WTC11 (cell line): ENCODE measurements around the gene IL1RAPL2. TPM values are rescaled to one million over a fixed set of nuclear protein-coding genes. Genes with fewer than 3 reads are reported as not detected.
"Not testable (repeated sequence)": the region's sequence is repeated elsewhere in the genome, so short reads cannot be mapped to it uniquely, and the experiment has no call there.

ENCODE experiments used
- ATAC-seq: fragments of 200-7000 bp; cut with Tn5 transposase; 2 replicates; pipeline ENCODE4 v1.10.0; 2021; ENCODE audit warnings: mild to moderate bottlenecking, moderate library complexity
- CTCF ChIA-PET: fragments of 300-600 bp; sonication (Branson Sonifier 250); formaldehyde crosslinking; loops from one replicate; lab custom pipeline; 2021; ENCODE audit warnings: antibody characterized with exemption; lab: Charles Lee
- POLR2A ChIA-PET: fragments of 350-600 bp; sonication (Branson Sonifier 250); formaldehyde crosslinking; loops from one replicate; lab custom pipeline; 2021; ENCODE audit warnings: antibody characterized with exemption; lab: Charles Lee
- DNase-seq: peaks from one replicate; pipeline ENCODE4 v3.0.0; 2021; ENCODE audit warnings: low spot score
- H3K27ac Mint-ChIP-seq: 2 replicates; pipeline ENCODE4 v1.8.0; 2021; ENCODE audit warnings: mixed read lengths
- H3K27me3 Mint-ChIP-seq: 2 replicates; pipeline ENCODE4 v1.8.0; 2021; ENCODE audit warnings: low read depth, mild to moderate bottlenecking, moderate library complexity, mixed read lengths
- H3K36me3 Mint-ChIP-seq: 2 replicates; pipeline ENCODE4 v1.8.0; 2021; ENCODE audit warnings: mixed read lengths
- H3K4me1 Mint-ChIP-seq: 2 replicates; pipeline ENCODE4 v1.8.0; 2022; ENCODE audit warnings: mixed read lengths
- H3K4me3 Mint-ChIP-seq: 2 replicates; pipeline ENCODE4 v1.8.0; 2021; ENCODE audit warnings: mild to moderate bottlenecking, moderate library complexity, mixed read lengths
- H3K9me3 Mint-ChIP-seq: 2 replicates; pipeline ENCODE4 v1.8.0; 2021; ENCODE audit warnings: mixed read lengths
- CREB1 ChIP-seq: sonication (generic); formaldehyde crosslinking; IDR thresholded peaks from 2 replicates; pipeline ENCODE4 v1.8.0; 2023; ENCODE audit warnings: mild to moderate bottlenecking, missing genetic modification reagents
- E2F1 ChIP-seq: sonication (generic); formaldehyde crosslinking; IDR thresholded peaks from 2 replicates; pipeline ENCODE4 v1.8.0; 2022; ENCODE audit warnings: mild to moderate bottlenecking, missing genetic modification reagents
- FOXJ3 ChIP-seq: sonication (generic); formaldehyde crosslinking; IDR thresholded peaks from 2 replicates; pipeline ENCODE4 v1.9.0; 2021; ENCODE audit warnings: missing genetic modification reagents, mild to moderate bottlenecking, borderline replicate concordance
- FOXK1 ChIP-seq: sonication (generic); formaldehyde crosslinking; IDR thresholded peaks from 2 replicates; pipeline ENCODE4 v1.8.0; 2022; ENCODE audit warnings: mild to moderate bottlenecking, moderate library complexity, missing genetic modification reagents
- IRF1 ChIP-seq: sonication (generic); formaldehyde crosslinking; IDR thresholded peaks from 2 replicates; pipeline ENCODE4 v1.8.0; 2023; ENCODE audit warnings: missing genetic modification reagents
- IRF2 ChIP-seq: sonication (generic); formaldehyde crosslinking; IDR thresholded peaks from 2 replicates; pipeline ENCODE4 v1.8.0; 2022; ENCODE audit warnings: low read depth, missing genetic modification reagents, borderline replicate concordance
- MXD4 ChIP-seq: fragments of 250-450 bp; sonication (Bioruptor Pico); IDR thresholded peaks from 2 replicates; pipeline ENCODE4 v1.8.0; 2021; ENCODE audit warnings: mild to moderate bottlenecking, moderate library complexity, borderline replicate concordance
- PRRX2 ChIP-seq: fragments of 250-450 bp; sonication (Bioruptor Pico); IDR thresholded peaks from 2 replicates; pipeline ENCODE4 v1.8.0; 2021; ENCODE audit warnings: mild to moderate bottlenecking
- RORB ChIP-seq: fragments of 250-450 bp; sonication (Bioruptor Pico); IDR thresholded peaks from 2 replicates; pipeline ENCODE4 v1.9.0; 2021; ENCODE audit warnings: mild to moderate bottlenecking
- SMAD4 ChIP-seq: sonication (generic); formaldehyde crosslinking; IDR thresholded peaks from 2 replicates; pipeline ENCODE4 v1.8.0; 2022; ENCODE audit warnings: mild to moderate bottlenecking, missing genetic modification reagents
- SOX15 ChIP-seq: fragments of 250-450 bp; sonication (Bioruptor Pico); IDR thresholded peaks from 2 replicates; pipeline ENCODE4 v1.9.0; 2021; ENCODE audit warnings: mild to moderate bottlenecking
- USF1 ChIP-seq: sonication (generic); formaldehyde crosslinking; IDR thresholded peaks from 2 replicates; pipeline ENCODE4 v1.8.0; 2022; ENCODE audit warnings: mild to moderate bottlenecking, missing genetic modification reagents
- ZBTB21 ChIP-seq: sonication (generic); formaldehyde crosslinking; IDR thresholded peaks from 2 replicates; pipeline ENCODE4 v1.8.1; 2023; ENCODE audit warnings: mild to moderate bottlenecking, missing genetic modification reagents, borderline replicate concordance
- ZNF138 ChIP-seq: sonication (generic); formaldehyde crosslinking; conservative IDR thresholded peaks from 2 replicates; pipeline ENCODE4 v1.8.1; 2022; ENCODE audit warnings: mild to moderate bottlenecking, moderate library complexity, missing genetic modification reagents
- ZNF232 ChIP-seq: sonication (generic); formaldehyde crosslinking; IDR thresholded peaks from 2 replicates; pipeline ENCODE4 v1.8.0; 2022; ENCODE audit warnings: mild to moderate bottlenecking, missing genetic modification reagents
- ZNF263 ChIP-seq: sonication (generic); formaldehyde crosslinking; IDR thresholded peaks from 2 replicates; pipeline ENCODE4 v1.8.1; 2022; ENCODE audit warnings: low read depth, mild to moderate bottlenecking, moderate library complexity, missing genetic modification reagents
- ZSCAN18 ChIP-seq: fragments of 250-450 bp; sonication (Bioruptor Pico); IDR thresholded peaks from 2 replicates; pipeline ENCODE4 v2.1.2; 2022; ENCODE audit warnings: mild to moderate bottlenecking, moderate library complexity
- total RNA-seq: library from RNA; stranded (reverse); gene quantifications from 3 replicates; pipeline ENCODE4 v1.2.3, GENCODE V29; 2021
- TF ChIP-seq, protein P1 (sequence below): fragments of 200-600 bp; IDR thresholded peaks from 2 replicates; pipeline ENCODE4 v1.8.0; 2022; ENCODE audit warnings: antibody characterized with exemption
- TF ChIP-seq, protein P2 (sequence below): sonication (generic); formaldehyde crosslinking; IDR thresholded peaks from 2 replicates; pipeline ENCODE4 v1.8.1; 2022; ENCODE audit warnings: low read depth, missing genetic modification reagents, borderline replicate concordance

The IL1RAPL2 gene
- total RNA-seq, 1 experiment from 2014 or later: 0.09 TPM

DNA sequence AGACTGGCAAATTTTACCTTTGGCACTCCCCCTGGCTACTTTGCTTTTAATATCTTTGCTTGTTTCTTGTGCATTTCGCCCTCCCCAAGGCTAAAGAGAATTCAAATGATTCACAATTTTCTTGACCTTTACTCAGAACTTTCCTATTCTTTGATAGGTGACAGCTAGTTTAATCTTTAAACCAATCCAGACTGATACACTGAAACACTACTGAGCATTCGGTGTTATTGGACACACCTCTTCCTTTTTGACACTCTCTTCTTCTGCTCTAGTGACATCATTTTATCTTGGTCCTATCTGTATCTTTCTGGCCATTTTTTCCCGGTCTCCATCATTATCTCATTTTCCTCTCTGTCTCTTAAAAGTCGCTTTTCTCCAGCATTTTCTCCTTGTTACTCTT lies 103.1 kb downstream of the IL1RAPL2 start:
- Mint-ChIP-seq H3K27me3 (no peaks in the 10 kb centered on the region; the same call in 1 of the 2 replicates), H3K4me3 (no peak overlapping the region), H3K36me3 (no peaks in the 10 kb centered on the region), H3K4me1 (no peaks in the 10 kb centered on the region), H3K27ac (no peak overlapping the region)
- ATAC-seq (no peak), DNase-seq (no peak)
- POLR2A ChIA-PET: no interaction called here
- TF ChIP-seq FOXK1 (CRISPR knock-in tag): no peak
- TF ChIP-seq, all 79 proteins: peak for 0
- CTCF ChIA-PET: interaction anchor here (1.0 to 2.3 kb wide), 6 partner anchors 10 to 521 kb away, joined by 3 to 16 read pairs (median 4); partner anchors contain the start of gene IL1RAPL2
- no peaks in the 10 kb centered on the region for H3K9me3 Mint-ChIP-seq

DNA sequence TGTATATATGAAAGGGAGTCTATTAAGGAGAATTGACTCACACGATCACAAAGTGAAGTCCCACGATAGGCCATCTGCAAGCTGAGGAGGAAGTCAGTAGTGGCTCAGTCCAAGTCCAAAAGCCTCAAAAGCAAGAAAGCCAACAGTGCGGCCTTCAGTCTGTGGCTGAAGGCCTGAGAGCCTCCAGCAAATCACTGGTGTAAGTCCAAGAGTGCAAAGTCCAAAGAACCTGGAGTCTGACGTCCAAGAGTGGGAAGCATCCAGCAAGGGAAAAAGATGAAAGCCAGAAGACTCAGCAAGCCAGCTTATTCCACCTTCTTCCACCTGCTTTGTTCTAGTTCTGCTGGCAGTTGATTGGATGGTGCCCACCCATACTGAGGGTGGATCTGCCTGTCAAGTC lies 104.1 kb downstream of the IL1RAPL2 start:
- H3K4me1 Mint-ChIP-seq: no peaks in the 10 kb centered on the region
- no peak for ATAC-seq
- TF ChIP-seq RORB (CRISPR knock-in tag): no peak
- no peak for TF ChIP-seq ZSCAN18 (CRISPR knock-in tag)
- TF ChIP-seq, protein P1, sequence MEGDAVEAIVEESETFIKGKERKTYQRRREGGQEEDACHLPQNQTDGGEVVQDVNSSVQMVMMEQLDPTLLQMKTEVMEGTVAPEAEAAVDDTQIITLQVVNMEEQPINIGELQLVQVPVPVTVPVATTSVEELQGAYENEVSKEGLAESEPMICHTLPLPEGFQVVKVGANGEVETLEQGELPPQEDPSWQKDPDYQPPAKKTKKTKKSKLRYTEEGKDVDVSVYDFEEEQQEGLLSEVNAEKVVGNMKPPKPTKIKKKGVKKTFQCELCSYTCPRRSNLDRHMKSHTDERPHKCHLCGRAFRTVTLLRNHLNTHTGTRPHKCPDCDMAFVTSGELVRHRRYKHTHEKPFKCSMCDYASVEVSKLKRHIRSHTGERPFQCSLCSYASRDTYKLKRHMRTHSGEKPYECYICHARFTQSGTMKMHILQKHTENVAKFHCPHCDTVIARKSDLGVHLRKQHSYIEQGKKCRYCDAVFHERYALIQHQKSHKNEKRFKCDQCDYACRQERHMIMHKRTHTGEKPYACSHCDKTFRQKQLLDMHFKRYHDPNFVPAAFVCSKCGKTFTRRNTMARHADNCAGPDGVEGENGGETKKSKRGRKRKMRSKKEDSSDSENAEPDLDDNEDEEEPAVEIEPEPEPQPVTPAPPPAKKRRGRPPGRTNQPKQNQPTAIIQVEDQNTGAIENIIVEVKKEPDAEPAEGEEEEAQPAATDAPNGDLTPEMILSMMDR: no peak
- TF ChIP-seq USF1 (CRISPR knock-in tag): no peak
- TF ChIP-seq CREB1: no peak
- TF ChIP-seq ZBTB21 (CRISPR knock-in tag): no peak
- no peak for TF ChIP-seq E2F1 (CRISPR knock-in tag)
- no peak for TF ChIP-seq FOXJ3 (CRISPR knock-in tag)
- TF ChIP-seq ZNF138 (CRISPR knock-in tag): no peak
- TF ChIP-seq MXD4: no peak
- no peak for TF ChIP-seq SOX15 (CRISPR knock-in tag)
- TF ChIP-seq PRRX2 (CRISPR knock-in tag): no peak
- no peak for TF ChIP-seq IRF1
- no peak for TF ChIP-seq IRF2 (CRISPR knock-in tag)
- TF ChIP-seq ZNF232: no peak
- no peak for TF ChIP-seq SMAD4 (CRISPR knock-in tag)
- TF ChIP-seq, protein P2, sequence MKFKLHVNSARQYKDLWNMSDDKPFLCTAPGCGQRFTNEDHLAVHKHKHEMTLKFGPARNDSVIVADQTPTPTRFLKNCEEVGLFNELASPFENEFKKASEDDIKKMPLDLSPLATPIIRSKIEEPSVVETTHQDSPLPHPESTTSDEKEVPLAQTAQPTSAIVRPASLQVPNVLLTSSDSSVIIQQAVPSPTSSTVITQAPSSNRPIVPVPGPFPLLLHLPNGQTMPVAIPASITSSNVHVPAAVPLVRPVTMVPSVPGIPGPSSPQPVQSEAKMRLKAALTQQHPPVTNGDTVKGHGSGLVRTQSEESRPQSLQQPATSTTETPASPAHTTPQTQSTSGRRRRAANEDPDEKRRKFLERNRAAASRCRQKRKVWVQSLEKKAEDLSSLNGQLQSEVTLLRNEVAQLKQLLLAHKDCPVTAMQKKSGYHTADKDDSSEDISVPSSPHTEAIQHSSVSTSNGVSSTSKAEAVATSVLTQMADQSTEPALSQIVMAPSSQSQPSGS (CRISPR knock-in tag): no peak
- no peak for TF ChIP-seq ZNF263 (CRISPR knock-in tag)
- TF ChIP-seq, all 79 proteins: peak for 0
- ChIA-PET POLR2A (no interaction called here), CTCF (no interaction called here)
- Mint-ChIP-seq H3K36me3 (no peaks in the 10 kb centered on the region), H3K27ac (no peak overlapping the region), H3K9me3 (no peaks in the 10 kb centered on the region), H3K4me3 (no peak overlapping the region), H3K27me3 (no peaks in the 10 kb centered on the region; the same call in 1 of the 2 replicates)
- DNase-seq: no peak

- H3K27me3 Mint-ChIP-seq, H3K27ac Mint-ChIP-seq, CTCF ChIA-PET, ATAC-seq, H3K36me3 Mint-ChIP-seq, POLR2A ChIA-PET, H3K9me3 Mint-ChIP-seq: not testable (repeated sequence)
- H3K4me1 Mint-ChIP-seq: peaks cover 21% of the 10 kb centered on the region
- DNase-seq: peak; percentile 11
- H3K4me3 Mint-ChIP-seq: peak overlapping the region; percentile 43
Observed at GRCh38 chrX:104677517-104677916, 111.5 kb downstream of the IL1RAPL2 start.
